HUES64 (cell line): Measurements from ENCODE around the gene FRMD5.

Source experiments
- H3K27ac ChIP-seq: 2 replicates; pipeline ENCODE4 v1.7.0; 2013; ENCODE audit warnings: low read depth, low read length, inconsistent platforms
- H3K27me3 ChIP-seq: 2 replicates; pipeline ENCODE4 v1.6.1; 2013; ENCODE audit warnings: mild to moderate bottlenecking, low read length; ENCODE audit not compliant: insufficient read depth
- H3K36me3 ChIP-seq: 2 replicates; pipeline ENCODE4 v1.6.1; 2013; ENCODE audit warnings: mild to moderate bottlenecking, low read length; ENCODE audit not compliant: insufficient read depth
- H3K4me1 ChIP-seq: 2 replicates; pipeline ENCODE4 v1.6.1; 2013; ENCODE audit warnings: mild to moderate bottlenecking, low read length, moderate library complexity; ENCODE audit not compliant: insufficient read depth
- H3K4me3 ChIP-seq: 2 replicates; pipeline ENCODE4 v1.5.1; 2013; ENCODE audit warnings: mild to moderate bottlenecking, low read length, moderate library complexity
- H3K9ac ChIP-seq: 2 replicates; pipeline ENCODE4 v1.6.1; 2013; ENCODE audit warnings: mild to moderate bottlenecking, low read depth, low read length
- H3K9me3 ChIP-seq: 2 replicates; pipeline ENCODE4 v1.6.1; 2013; ENCODE audit warnings: low read depth, low read length; ENCODE audit not compliant: insufficient read depth
- WGBS: fragments of 150-250, 120-280 bp; methylation state at CpG from one replicate; pipeline ENCODE4 v1.1.7; 2013; ENCODE audit warnings: missing lambda C conversion rate; 5-methylcytosine and 5-hydroxymethylcytosine counted together

The FRMD5 gene

GRCh38 chr15:44094781-44095180 lies 100.3 kb downstream of the FRMD5 start:
- Histone ChIP-seq H3K4me1 (no peaks in the 10 kb centered on the region), H3K9me3 (no peaks in the 10 kb centered on the region), H3K27ac (no peak overlapping the region), H3K36me3 (no peaks in the 10 kb centered on the region), H3K9ac (no peak overlapping the region), H3K27me3 (no peaks in the 10 kb centered on the region), H3K4me3 (no peak overlapping the region)
- WGBS = 93% methylated on average over 3 of the region's 3 CpGs

- Histone ChIP-seq H3K27ac (no peak overlapping the region), H3K27me3 (no peaks in the 10 kb centered on the region), H3K4me3 (no peak overlapping the region), H3K9ac (no peak overlapping the region), H3K9me3 (no peaks in the 10 kb centered on the region), H3K4me1 (no peaks in the 10 kb centered on the region), H3K36me3 (no peaks in the 10 kb centered on the region)
- WGBS = 96% methylated on average over 3 of the region's 3 CpGs
Measured at GRCh38 chr15:44093836-44094235, 101.2 kb downstream of the FRMD5 start.

- no peaks in the 10 kb centered on the region for H3K9me3 ChIP-seq
- H3K36me3 ChIP-seq = no peaks in the 10 kb centered on the region
- H3K9ac ChIP-seq = no peak overlapping the region
- WGBS = 92% methylated on average over 2 of the region's 2 CpGs
- peaks cover 4% of the 10 kb centered on the region; the same call in 1 of the 2 replicates for H3K4me1 ChIP-seq
- no peaks in the 10 kb centered on the region for H3K27me3 ChIP-seq
- H3K4me3 ChIP-seq = no peak overlapping the region
- no peak overlapping the region for H3K27ac ChIP-seq
Measured at GRCh38 chr15:44092221-44092620, 102.8 kb downstream of the FRMD5 start.

- no peak overlapping the region for H3K4me3 ChIP-seq
- no peaks in the 10 kb centered on the region for H3K9me3 ChIP-seq
- no peak overlapping the region for H3K9ac ChIP-seq
- H3K36me3 ChIP-seq = no peaks in the 10 kb centered on the region
- no peaks in the 10 kb centered on the region for H3K27me3 ChIP-seq
- peaks cover 4% of the 10 kb centered on the region; the same call in 1 of the 2 replicates for H3K4me1 ChIP-seq
- 83% methylated on average over 2 of the region's 3 CpGs for WGBS
- H3K27ac ChIP-seq = no peak overlapping the region
Measured at GRCh38 chr15:44087578-44088465, 107.2 kb downstream of the FRMD5 start.

- WGBS = 100% methylated on average over 2 of the region's 2 CpGs
- Histone ChIP-seq H3K9ac (no peak overlapping the region), H3K36me3 (no peaks in the 10 kb centered on the region), H3K27ac (no peak overlapping the region), H3K4me3 (no peak overlapping the region), H3K9me3 (no peaks in the 10 kb centered on the region), H3K4me1 (peaks cover 4% of the 10 kb centered on the region; the same call in 1 of the 2 replicates), H3K27me3 (no peaks in the 10 kb centered on the region)
Measured at GRCh38 chr15:44084770-44085169, 110.3 kb downstream of the FRMD5 start.

GRCh38 chr15:44084171-44084570 lies 110.9 kb downstream of the FRMD5 start:
- Histone ChIP-seq H3K27ac (no peak overlapping the region), H3K4me3 (no peak overlapping the region), H3K27me3 (no peaks in the 10 kb centered on the region), H3K4me1 (peaks cover 4% of the 10 kb centered on the region; the same call in 1 of the 2 replicates), H3K9me3 (no peaks in the 10 kb centered on the region), H3K36me3 (no peaks in the 10 kb centered on the region), H3K9ac (no peak overlapping the region)
- 90% methylated on average over 1 of the region's 2 CpGs for WGBS

- Histone ChIP-seq H3K4me3 (no peak overlapping the region), H3K9me3 (no peaks in the 10 kb centered on the region), H3K36me3 (no peaks in the 10 kb centered on the region), H3K27ac (no peak overlapping the region), H3K27me3 (no peaks in the 10 kb centered on the region), H3K9ac (no peak overlapping the region), H3K4me1 (peaks cover under 1% of the 10 kb centered on the region; the same call in 1 of the 2 replicates)
- WGBS = 96% methylated on average over 1 of the region's 1 CpG
Measured at GRCh38 chr15:44082558-44083157, 112.4 kb downstream of the FRMD5 start.

GRCh38 chr15:44081026-44082013 lies 113.8 kb downstream of the FRMD5 start:
- no peaks in the 10 kb centered on the region for H3K4me1 ChIP-seq
- H3K36me3 ChIP-seq = no peaks in the 10 kb centered on the region
- no peak overlapping the region for H3K9ac ChIP-seq
- H3K4me3 ChIP-seq = no peak overlapping the region
- no peaks in the 10 kb centered on the region for H3K27me3 ChIP-seq
- 94% methylated on average over 5 of the region's 5 CpGs for WGBS
- no peak overlapping the region for H3K27ac ChIP-seq
- no peaks in the 10 kb centered on the region for H3K9me3 ChIP-seq

GRCh38 chr15:44075535-44075934 lies 119.5 kb downstream of the FRMD5 start:
- Histone ChIP-seq H3K27me3 (no peaks in the 10 kb centered on the region), H3K9ac (no peak overlapping the region), H3K27ac (no peak overlapping the region), H3K4me3 (no peak overlapping the region), H3K36me3 (no peaks in the 10 kb centered on the region), H3K4me1 (no peaks in the 10 kb centered on the region), H3K9me3 (no peaks in the 10 kb centered on the region)
- WGBS = 88% methylated on average over 3 of the region's 3 CpGs

- H3K9me3 ChIP-seq = no peaks in the 10 kb centered on the region
- WGBS = 91% methylated on average over 1 of the region's 1 CpG
- H3K9ac ChIP-seq = no peak overlapping the region
- no peak overlapping the region for H3K4me3 ChIP-seq
- no peaks in the 10 kb centered on the region; the same call in 1 of the 2 replicates for H3K4me1 ChIP-seq
- no peaks in the 10 kb centered on the region for H3K27me3 ChIP-seq
- no peaks in the 10 kb centered on the region for H3K36me3 ChIP-seq
- no peak overlapping the region for H3K27ac ChIP-seq
Measured at GRCh38 chr15:44069489-44069888, 125.6 kb downstream of the FRMD5 start.
